Measurements from ENCODE around the gene TRAPPC6A.

TRAPPC6A gene

GRCh38 chr19:45124021-45124420 is 54.0 kb downstream of the TRAPPC6A start:
- no peak overlapping the region for H3K27ac ChIP-seq (ENCODE audit: low read depth, low read length, poor library complexity, severe bottlenecking)
- peaks cover 32% of the 10 kb centered on the region for H3K4me1 ChIP-seq (ENCODE audit: insufficient read depth, low read length, severe bottlenecking)
- H2AFZ ChIP-seq (ENCODE audit: low read length): no peak overlapping the region
- no peaks in the 10 kb centered on the region for H3K9me3 ChIP-seq (ENCODE audit: low read length)
- no peak overlapping the region for H3K4me3 ChIP-seq (ENCODE audit: low read depth, low read length, poor library complexity, severe bottlenecking)
- no peaks in the 10 kb centered on the region for H3K27me3 ChIP-seq (ENCODE audit: insufficient read depth, low read length)
- TF ChIP-seq CTCF (IDR thresholded peaks at IDR 0.05; ENCODE audit: low read length) (no peak), EZH2 (IDR thresholded peaks at IDR 0.05; ENCODE audit: borderline replicate concordance, low read length) (no peak)
- no peaks in the 10 kb centered on the region for H3F3A ChIP-seq (ENCODE audit: insufficient read depth, low read length)
- H3K9me2 ChIP-seq (ENCODE audit: low read depth, low read length): no peaks in the 10 kb centered on the region
- H3K9ac ChIP-seq (ENCODE audit: low read length): no peak overlapping the region
- no peaks in the 10 kb centered on the region for H4K20me1 ChIP-seq (ENCODE audit: insufficient read depth, low read length)
- no peak overlapping the region for H3K4me2 ChIP-seq (ENCODE audit: low read length)
- H3K36me3 ChIP-seq (ENCODE audit: insufficient read depth, low read length): peaks cover 4% of the 10 kb centered on the region; the same call in 1 of the 2 replicates
- 0 out of 2 replicates have a peak, but pooled peaks cover 4% of the 10 kb centered on the region for H3K79me2 ChIP-seq (ENCODE audit: insufficient read depth, low read length)

- no peak overlapping the region for H3K9ac ChIP-seq (ENCODE audit: low read length)
Measured at GRCh38 chr19:45123440-45123850, 54.6 kb downstream of the TRAPPC6A start.

GRCh38 chr19:45122832-45123231 is 55.2 kb downstream of the TRAPPC6A start:
- H3K36me3 ChIP-seq (ENCODE audit: insufficient read depth, low read length): peaks cover 4% of the 10 kb centered on the region; the same call in 1 of the 2 replicates
- H3K27ac ChIP-seq (ENCODE audit: low read depth, low read length, poor library complexity, severe bottlenecking): no peak overlapping the region
- no peaks in the 10 kb centered on the region for H3K27me3 ChIP-seq (ENCODE audit: insufficient read depth, low read length)
- H3K9ac ChIP-seq (ENCODE audit: low read length): no peak overlapping the region
- peaks cover 44% of the 10 kb centered on the region for H3K4me1 ChIP-seq (ENCODE audit: insufficient read depth, low read length, severe bottlenecking)
- no peaks in the 10 kb centered on the region for H3K9me2 ChIP-seq (ENCODE audit: low read depth, low read length)
- no peak overlapping the region for H3K4me2 ChIP-seq (ENCODE audit: low read length)
- 0 out of 2 replicates have a peak, but pooled peaks cover 4% of the 10 kb centered on the region for H3K79me2 ChIP-seq (ENCODE audit: insufficient read depth, low read length)
- H4K20me1 ChIP-seq (ENCODE audit: insufficient read depth, low read length): no peaks in the 10 kb centered on the region
- no peaks in the 10 kb centered on the region for H3F3A ChIP-seq (ENCODE audit: insufficient read depth, low read length)
- H3K9me3 ChIP-seq (ENCODE audit: low read length): no peaks in the 10 kb centered on the region
- TF ChIP-seq CTCF (IDR thresholded peaks at IDR 0.05; ENCODE audit: low read length): no peak
- no peak overlapping the region for H2AFZ ChIP-seq (ENCODE audit: low read length)
- H3K4me3 ChIP-seq (ENCODE audit: low read depth, low read length, poor library complexity, severe bottlenecking): no peak overlapping the region

More at GRCh38 chr19:45123440-45123850, 54.6 kb downstream of the TRAPPC6A start:
- TF ChIP-seq EZH2 (IDR thresholded peaks at IDR 0.05; ENCODE audit: borderline replicate concordance, low read length): no peak
- TF ChIP-seq CTCF (IDR thresholded peaks at IDR 0.05; ENCODE audit: low read length): no peak
- Histone ChIP-seq H3K27me3 (ENCODE audit: insufficient read depth, low read length) (no peaks in the 10 kb centered on the region), H2AFZ (ENCODE audit: low read length) (no peak overlapping the region), H3K9me3 (ENCODE audit: low read length) (no peaks in the 10 kb centered on the region), H3K4me1 (ENCODE audit: insufficient read depth, low read length, severe bottlenecking) (peaks cover 37% of the 10 kb centered on the region), H3K9me2 (ENCODE audit: low read depth, low read length) (no peaks in the 10 kb centered on the region), H3K36me3 (ENCODE audit: insufficient read depth, low read length) (peaks cover 4% of the 10 kb centered on the region; the same call in 1 of the 2 replicates), H3K4me2 (ENCODE audit: low read length) (no peak overlapping the region), H3K27ac (ENCODE audit: low read depth, low read length, poor library complexity, severe bottlenecking) (no peak overlapping the region), H3F3A (ENCODE audit: insufficient read depth, low read length) (no peaks in the 10 kb centered on the region), H3K4me3 (ENCODE audit: low read depth, low read length, poor library complexity, severe bottlenecking) (no peak overlapping the region), H3K79me2 (ENCODE audit: insufficient read depth, low read length) (0 out of 2 replicates have a peak, but pooled peaks cover 4% of the 10 kb centered on the region), H4K20me1 (ENCODE audit: insufficient read depth, low read length) (no peaks in the 10 kb centered on the region)

Data from OCI-LY1 (cell line).